HepG2 (cell line): Measurements from ENCODE around the gene SLC17A5. TPM values are rescaled to one million over a fixed set of nuclear protein-coding genes. Genes with fewer than 3 reads are reported as not detected.

Experiments used
- AGO1 ChIP-seq: fragments of 200-400 bp; formaldehyde crosslinking; IDR thresholded peaks from 2 replicates; pipeline ENCODE4 v1.6.1; 2017; ENCODE audit warnings: mild to moderate bottlenecking, low read depth, low read length, moderate library complexity; ENCODE audit not compliant: poor library complexity, severe bottlenecking
- DMAP1 ChIP-seq: IDR thresholded peaks from 2 replicates; pipeline ENCODE4 v1.6.1; 2016
- KDM5B ChIP-seq: sonication (generic); formaldehyde crosslinking; IDR thresholded peaks from 2 replicates; pipeline ENCODE4 v1.4.0; 2020; ENCODE audit warnings: missing genetic modification reagents, mild to moderate bottlenecking, borderline replicate concordance
- SIN3B ChIP-seq: fragments of 150-350 bp; IDR thresholded peaks from 2 replicates; pipeline ENCODE4 v1.6.1; 2014; ENCODE audit warnings: low read length
- SNAPC2 ChIP-seq: sonication (generic); formaldehyde crosslinking; IDR thresholded peaks from 2 replicates; pipeline ENCODE4 v1.8.1; 2022; ENCODE audit warnings: mild to moderate bottlenecking, missing genetic modification reagents
- SNRNP70 ChIP-seq: fragments of 200-400 bp; formaldehyde crosslinking; IDR thresholded peaks from 2 replicates; pipeline ENCODE4 v1.6.1; 2017; ENCODE audit warnings: mild to moderate bottlenecking, low read depth, low read length, moderate library complexity
- XRCC5 ChIP-seq: fragments of 200-400 bp; formaldehyde crosslinking; optimal IDR thresholded peaks from 2 replicates; pipeline ENCODE3; 2017; ENCODE audit warnings: mild to moderate bottlenecking, low read length
- ZBTB7A ChIP-seq: sonication (generic); formaldehyde crosslinking; IDR thresholded peaks from 2 replicates; pipeline ENCODE4 v1.8.0; 2022; ENCODE audit warnings: mild to moderate bottlenecking, missing genetic modification reagents
- ZFP36L1 ChIP-seq: sonication (generic); formaldehyde crosslinking; IDR thresholded peaks from 2 replicates; pipeline ENCODE4 v1.8.0; 2022; ENCODE audit warnings: mild to moderate bottlenecking, missing genetic modification reagents, moderate library complexity
- ZNF160 ChIP-seq: sonication (generic); formaldehyde crosslinking; IDR thresholded peaks from 2 replicates; pipeline ENCODE4 v1.8.0; 2022; ENCODE audit warnings: mild to moderate bottlenecking, inconsistent platforms, missing genetic modification reagents
- ZNF350 ChIP-seq: sonication (generic); formaldehyde crosslinking; IDR thresholded peaks from 2 replicates; pipeline ENCODE4 v1.4.0; 2020; ENCODE audit warnings: mild to moderate bottlenecking, low read depth, missing genetic modification reagents, borderline replicate concordance
- ZNF615 ChIP-seq: sonication (generic); formaldehyde crosslinking; IDR thresholded peaks from 2 replicates; pipeline ENCODE4 v1.5.0; 2020; ENCODE audit warnings: mild to moderate bottlenecking, missing genetic modification reagents, borderline replicate concordance
- ZNF878 ChIP-seq: sonication (generic); formaldehyde crosslinking; IDR thresholded peaks from 2 replicates; pipeline ENCODE4 v1.8.1; 2023; ENCODE audit warnings: mild to moderate bottlenecking, missing genetic modification reagents, moderate library complexity
- ZSCAN9 ChIP-seq: IDR thresholded peaks from 2 replicates; pipeline ENCODE4 v1.6.1; 2016; ENCODE audit warnings: borderline replicate concordance
- polyA plus RNA-seq, 8 experiments: library from polyadenylated mRNA; depleted of rRNA in 3 of 8; stranded (reverse) in 7 of 8; unstranded in 1 of 8; fragments of >200 nt; fragmentation: Illumina TruSeq in 4 of 8; extraction: Trizol in 4 of 8; gene quantifications; 2 replicates each; pipeline versions ENCODE4 v1.2.1 to v1.2.3, GENCODE V29; 2011 to 2016; ENCODE audit warnings: low read depth in 4 of 8, missing spikeins in 1 of 8, mixed read lengths in 1 of 8; ENCODE audit not compliant: insufficient read depth in 1 of 8
- total RNA-seq, 5 experiments: library from RNA; depleted of rRNA; stranded (reverse); fragments of >200 nt; fragmentation: Illumina TruSeq; extraction: Trizol; gene quantifications; 2 replicates each; pipeline ENCODE4 v1.2.3, GENCODE V29; 2016; ENCODE audit warnings: low read depth in 1 of 5
- TF ChIP-seq, protein P1 (sequence below): sonication (generic); formaldehyde crosslinking; IDR thresholded peaks from 2 replicates; pipeline ENCODE4 v1.4.0; 2020; ENCODE audit warnings: missing genetic modification reagents
- TF ChIP-seq, protein P2 (sequence below): IDR thresholded peaks from 2 replicates; pipeline ENCODE4 v1.6.1; 2016; ENCODE audit warnings: mild to moderate bottlenecking
- TF ChIP-seq, protein P3 (sequence below): sonication (generic); formaldehyde crosslinking; IDR thresholded peaks from 2 replicates; pipeline ENCODE4 v1.5.1; 2020; ENCODE audit warnings: missing genetic modification reagents, mild to moderate bottlenecking, borderline replicate concordance
- TF ChIP-seq, protein P4 (sequence below): sonication (generic); formaldehyde crosslinking; IDR thresholded peaks from 2 replicates; pipeline ENCODE4 v1.4.0; 2020; ENCODE audit warnings: missing genetic modification reagents

The SLC17A5 gene
- total and polyA plus RNA-seq, 2 of the 13 experiments (the other 11 are each of a cell fraction or from before 2014, with no cell fraction given): 18.3 to 20.5 TPM

DNA sequence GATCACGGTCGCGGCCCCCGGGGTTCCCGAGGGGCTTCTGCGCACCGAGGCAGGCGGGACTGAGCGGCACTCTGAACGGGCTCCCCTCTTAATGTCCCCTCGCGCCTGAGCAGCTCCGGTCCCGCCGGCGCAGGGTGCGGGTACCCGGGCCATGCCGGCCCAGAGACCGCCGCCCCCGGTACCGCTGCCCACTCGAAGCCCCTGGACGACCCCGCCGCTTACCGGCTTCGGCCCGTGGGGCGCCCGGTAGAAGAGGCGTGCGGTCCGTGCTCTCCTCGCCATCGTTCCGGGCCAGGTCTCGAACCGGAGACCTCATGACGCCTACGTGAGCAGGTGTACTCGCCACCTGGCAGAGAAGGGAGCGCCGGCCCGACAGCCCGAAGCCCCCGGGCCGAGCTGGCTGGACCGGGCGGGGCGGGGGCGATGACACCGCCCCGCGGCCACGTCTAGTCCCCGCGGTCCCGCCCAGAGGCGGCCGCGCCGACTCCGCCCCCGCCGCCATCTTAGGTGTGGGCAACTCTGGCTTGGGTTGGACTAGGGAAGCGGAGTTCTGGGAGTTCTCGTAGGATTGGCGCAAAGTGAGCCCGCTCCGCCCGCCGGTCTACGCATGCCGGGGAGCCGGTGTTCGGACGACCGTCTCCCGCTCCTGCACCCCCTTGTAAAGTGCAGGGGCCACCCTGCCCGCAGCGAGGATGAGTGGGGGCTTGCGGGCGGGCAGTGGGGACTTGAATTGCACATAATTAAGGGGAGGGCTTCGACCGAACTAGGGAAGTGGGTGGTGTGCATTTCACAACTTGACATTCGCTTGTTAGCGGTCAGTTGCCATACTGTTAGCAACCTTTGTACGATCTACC lies at the start of gene SLC17A5 (continued):
- TF ChIP-seq, protein P1, sequence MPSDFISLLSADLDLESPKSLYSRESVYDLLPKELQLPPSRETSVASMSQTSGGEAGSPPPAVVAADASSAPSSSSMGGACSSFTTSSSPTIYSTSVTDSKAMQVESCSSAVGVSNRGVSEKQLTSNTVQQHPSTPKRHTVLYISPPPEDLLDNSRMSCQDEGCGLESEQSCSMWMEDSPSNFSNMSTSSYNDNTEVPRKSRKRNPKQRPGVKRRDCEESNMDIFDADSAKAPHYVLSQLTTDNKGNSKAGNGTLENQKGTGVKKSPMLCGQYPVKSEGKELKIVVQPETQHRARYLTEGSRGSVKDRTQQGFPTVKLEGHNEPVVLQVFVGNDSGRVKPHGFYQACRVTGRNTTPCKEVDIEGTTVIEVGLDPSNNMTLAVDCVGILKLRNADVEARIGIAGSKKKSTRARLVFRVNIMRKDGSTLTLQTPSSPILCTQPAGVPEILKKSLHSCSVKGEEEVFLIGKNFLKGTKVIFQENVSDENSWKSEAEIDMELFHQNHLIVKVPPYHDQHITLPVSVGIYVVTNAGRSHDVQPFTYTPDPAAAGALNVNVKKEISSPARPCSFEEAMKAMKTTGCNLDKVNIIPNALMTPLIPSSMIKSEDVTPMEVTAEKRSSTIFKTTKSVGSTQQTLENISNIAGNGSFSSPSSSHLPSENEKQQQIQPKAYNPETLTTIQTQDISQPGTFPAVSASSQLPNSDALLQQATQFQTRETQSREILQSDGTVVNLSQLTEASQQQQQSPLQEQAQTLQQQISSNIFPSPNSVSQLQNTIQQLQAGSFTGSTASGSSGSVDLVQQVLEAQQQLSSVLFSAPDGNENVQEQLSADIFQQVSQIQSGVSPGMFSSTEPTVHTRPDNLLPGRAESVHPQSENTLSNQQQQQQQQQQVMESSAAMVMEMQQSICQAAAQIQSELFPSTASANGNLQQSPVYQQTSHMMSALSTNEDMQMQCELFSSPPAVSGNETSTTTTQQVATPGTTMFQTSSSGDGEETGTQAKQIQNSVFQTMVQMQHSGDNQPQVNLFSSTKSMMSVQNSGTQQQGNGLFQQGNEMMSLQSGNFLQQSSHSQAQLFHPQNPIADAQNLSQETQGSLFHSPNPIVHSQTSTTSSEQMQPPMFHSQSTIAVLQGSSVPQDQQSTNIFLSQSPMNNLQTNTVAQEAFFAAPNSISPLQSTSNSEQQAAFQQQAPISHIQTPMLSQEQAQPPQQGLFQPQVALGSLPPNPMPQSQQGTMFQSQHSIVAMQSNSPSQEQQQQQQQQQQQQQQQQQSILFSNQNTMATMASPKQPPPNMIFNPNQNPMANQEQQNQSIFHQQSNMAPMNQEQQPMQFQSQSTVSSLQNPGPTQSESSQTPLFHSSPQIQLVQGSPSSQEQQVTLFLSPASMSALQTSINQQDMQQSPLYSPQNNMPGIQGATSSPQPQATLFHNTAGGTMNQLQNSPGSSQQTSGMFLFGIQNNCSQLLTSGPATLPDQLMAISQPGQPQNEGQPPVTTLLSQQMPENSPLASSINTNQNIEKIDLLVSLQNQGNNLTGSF (CRISPR knock-in tag): no peak; the same call in 1 of the 2 replicates
- TF ChIP-seq ZSCAN9 (CRISPR knock-in tag) (peak; percentile 46; the same call in 1 of the 2 replicates), ZNF615 (CRISPR knock-in tag) (no peak), ZNF160 (no peak), ZNF350 (CRISPR knock-in tag) (peak; percentile 56; the same call in 1 of the 2 replicates), XRCC5 (peak; percentile 58), ZBTB7A (peak; percentile 29; the same call in 1 of the 2 replicates), ZNF878 (peak; percentile 72; the same call in 1 of the 2 replicates), ZFP36L1 (CRISPR knock-in tag) (peak; percentile 86), DMAP1 (CRISPR knock-in tag) (peak; percentile 78), KDM5B (CRISPR knock-in tag) (peak; percentile 72; the same call in 1 of the 2 replicates), SNRNP70 (no peak), AGO1 (no peak), SIN3B (no peak), SNAPC2 (CRISPR knock-in tag) (no peak)
- TF ChIP-seq, protein P2, sequence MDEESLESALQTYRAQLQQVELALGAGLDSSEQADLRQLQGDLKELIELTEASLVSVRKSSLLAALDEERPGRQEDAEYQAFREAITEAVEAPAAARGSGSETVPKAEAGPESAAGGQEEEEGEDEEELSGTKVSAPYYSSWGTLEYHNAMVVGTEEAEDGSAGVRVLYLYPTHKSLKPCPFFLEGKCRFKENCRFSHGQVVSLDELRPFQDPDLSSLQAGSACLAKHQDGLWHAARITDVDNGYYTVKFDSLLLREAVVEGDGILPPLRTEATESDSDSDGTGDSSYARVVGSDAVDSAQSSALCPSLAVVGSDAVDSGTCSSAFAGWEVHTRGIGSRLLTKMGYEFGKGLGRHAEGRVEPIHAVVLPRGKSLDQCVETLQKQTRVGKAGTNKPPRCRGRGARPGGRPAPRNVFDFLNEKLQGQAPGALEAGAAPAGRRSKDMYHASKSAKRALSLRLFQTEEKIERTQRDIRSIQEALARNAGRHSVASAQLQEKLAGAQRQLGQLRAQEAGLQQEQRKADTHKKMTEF (CRISPR knock-in tag): peak; percentile 84
- TF ChIP-seq, protein P3, sequence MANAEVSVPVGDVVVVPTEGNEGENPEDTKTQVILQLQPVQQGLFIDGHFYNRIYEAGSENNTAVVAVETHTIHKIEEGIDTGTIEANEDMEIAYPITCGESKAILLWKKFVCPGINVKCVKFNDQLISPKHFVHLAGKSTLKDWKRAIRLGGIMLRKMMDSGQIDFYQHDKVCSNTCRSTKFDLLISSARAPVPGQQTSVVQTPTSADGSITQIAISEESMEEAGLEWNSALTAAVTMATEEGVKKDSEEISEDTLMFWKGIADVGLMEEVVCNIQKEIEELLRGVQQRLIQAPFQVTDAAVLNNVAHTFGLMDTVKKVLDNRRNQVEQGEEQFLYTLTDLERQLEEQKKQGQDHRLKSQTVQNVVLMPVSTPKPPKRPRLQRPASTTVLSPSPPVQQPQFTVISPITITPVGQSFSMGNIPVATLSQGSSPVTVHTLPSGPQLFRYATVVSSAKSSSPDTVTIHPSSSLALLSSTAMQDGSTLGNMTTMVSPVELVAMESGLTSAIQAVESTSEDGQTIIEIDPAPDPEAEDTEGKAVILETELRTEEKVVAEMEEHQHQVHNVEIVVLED (CRISPR knock-in tag): peak; percentile 82
- TF ChIP-seq, protein P4, sequence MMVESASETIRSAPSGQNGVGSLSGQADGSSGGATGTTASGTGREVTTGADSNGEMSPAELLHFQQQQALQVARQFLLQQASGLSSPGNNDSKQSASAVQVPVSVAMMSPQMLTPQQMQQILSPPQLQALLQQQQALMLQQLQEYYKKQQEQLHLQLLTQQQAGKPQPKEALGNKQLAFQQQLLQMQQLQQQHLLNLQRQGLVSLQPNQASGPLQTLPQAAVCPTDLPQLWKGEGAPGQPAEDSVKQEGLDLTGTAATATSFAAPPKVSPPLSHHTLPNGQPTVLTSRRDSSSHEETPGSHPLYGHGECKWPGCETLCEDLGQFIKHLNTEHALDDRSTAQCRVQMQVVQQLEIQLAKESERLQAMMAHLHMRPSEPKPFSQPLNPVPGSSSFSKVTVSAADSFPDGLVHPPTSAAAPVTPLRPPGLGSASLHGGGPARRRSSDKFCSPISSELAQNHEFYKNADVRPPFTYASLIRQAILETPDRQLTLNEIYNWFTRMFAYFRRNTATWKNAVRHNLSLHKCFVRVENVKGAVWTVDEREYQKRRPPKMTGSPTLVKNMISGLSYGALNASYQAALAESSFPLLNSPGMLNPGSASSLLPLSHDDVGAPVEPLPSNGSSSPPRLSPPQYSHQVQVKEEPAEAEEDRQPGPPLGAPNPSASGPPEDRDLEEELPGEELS (CRISPR knock-in tag): no peak; the same call in 1 of the 2 replicates
